SU-DHL-6 (cell line): ENCODE results near the gene PITPNC1.

Source experiments
- H2AFZ ChIP-seq: fragments of 200-600 bp; sonication (generic); 2 replicates; pipeline ENCODE4 v1.6.1; 2014; ENCODE audit warnings: low read depth, mild to moderate bottlenecking, moderate library complexity, mixed read lengths, antibody characterized with exemption, low read length; ENCODE audit not compliant: severe bottlenecking
- H3F3A ChIP-seq: fragments of 200-600 bp; shearing (Covaris generic); 2 replicates; pipeline ENCODE4 v1.6.0; 2016; ENCODE audit warnings: antibody characterized with exemption, mild to moderate bottlenecking; ENCODE audit not compliant: insufficient read depth
- H3K27ac ChIP-seq: fragments of 200-600 bp; sonication (generic); 2 replicates; pipeline ENCODE4 v1.5.1; 2016; ENCODE audit warnings: low read depth, mild to moderate bottlenecking, low read length, moderate library complexity, mixed read lengths
- H3K27me3 ChIP-seq: fragments of 200-600 bp; sonication (generic), shearing (Covaris generic); 2 replicates; pipeline ENCODE4 v1.6.0; 2014; ENCODE audit warnings: mild to moderate bottlenecking, low read length
- H3K36me3 ChIP-seq: fragments of 200-600 bp; sonication (generic); 2 replicates; pipeline ENCODE4 v1.6.1; 2014; ENCODE audit warnings: mild to moderate bottlenecking, low read length, mixed read lengths
- H3K4me2 ChIP-seq: fragments of 300-600, 200-600 bp; shearing (Covaris generic), sonication (generic); 2 replicates; pipeline ENCODE4 v1.6.0; 2014; ENCODE audit warnings: low read length, low read depth, mild to moderate bottlenecking; ENCODE audit not compliant: poor library complexity, severe bottlenecking
- H3K4me3 ChIP-seq: fragments of 200-600 bp; sonication (generic); 2 replicates; pipeline ENCODE4 v1.5.1; 2014; ENCODE audit warnings: antibody characterized with exemption, low read length, mild to moderate bottlenecking, mixed read lengths; ENCODE audit not compliant: insufficient read depth, poor library complexity, severe bottlenecking
- H3K79me2 ChIP-seq: fragments of 200-600 bp; sonication (generic); 2 replicates; pipeline ENCODE4 v1.6.1; 2014; ENCODE audit warnings: mild to moderate bottlenecking, low read length, moderate library complexity; ENCODE audit not compliant: insufficient read depth
- H3K9ac ChIP-seq: fragments of 200-600 bp; sonication (generic); 2 replicates; pipeline ENCODE4 v1.7.0; 2014; ENCODE audit warnings: mild to moderate bottlenecking, low read length
- H3K9me2 ChIP-seq: fragments of 200-600 bp; sonication (generic); replicated peaks from 2 replicates; pipeline ENCODE4 v1.6.1; 2014; ENCODE audit warnings: low read length; ENCODE audit not compliant: insufficient read depth
- H3K9me3 ChIP-seq: fragments of 200-600 bp; sonication (generic); 2 replicates; pipeline ENCODE4 v1.6.1; 2014; ENCODE audit warnings: low read length, mixed read lengths; ENCODE audit not compliant: insufficient read depth
- H4K20me1 ChIP-seq: fragments of 200-600 bp; sonication (generic); 2 replicates; pipeline ENCODE4 v1.6.1; 2014; ENCODE audit warnings: low read depth, mild to moderate bottlenecking, antibody characterized with exemption, low read length, moderate library complexity, mixed read lengths
- EZH2phosphoT487 ChIP-seq: fragments of 200-600 bp; sonication (generic), shearing (Covaris generic); conservative IDR thresholded peaks from 2 replicates; pipeline ENCODE4 v1.6.1; 2018; ENCODE audit warnings: mild to moderate bottlenecking, antibody characterized with exemption, low read length, moderate library complexity, mixed read lengths
- TF ChIP-seq, protein P1 (sequence below): fragments of 200-600 bp; sonication (generic); IDR thresholded peaks from one replicate; pipeline ENCODE4 v1.5.1; 2017; ENCODE audit warnings: antibody characterized with exemption, mild to moderate bottlenecking, low read length, moderate library complexity; ENCODE audit not compliant: insufficient read depth, poor library complexity, severe bottlenecking

Gene PITPNC1

DNA sequence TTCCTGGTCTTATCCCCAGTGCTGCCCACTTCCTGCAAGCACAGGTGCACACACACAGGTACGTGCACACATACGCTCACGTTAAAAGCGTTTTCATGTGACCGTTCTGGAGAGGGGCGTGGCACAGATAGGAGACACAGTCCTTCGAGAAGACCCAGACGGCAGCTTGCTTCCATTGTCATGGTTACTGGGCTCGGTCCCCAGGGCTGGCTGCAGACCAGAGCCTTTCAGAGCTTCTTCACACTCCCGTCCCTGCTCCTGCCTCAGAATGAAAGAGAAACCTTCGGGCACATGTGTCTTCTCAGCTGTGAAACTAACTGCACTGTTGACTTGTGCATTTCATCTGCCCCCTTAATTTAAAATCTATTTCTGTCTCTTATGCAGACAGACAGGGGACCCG is 154.2 kb downstream of the PITPNC1 start:
- no peak overlapping the region for H3K4me2 ChIP-seq
- TF ChIP-seq, protein P1, sequence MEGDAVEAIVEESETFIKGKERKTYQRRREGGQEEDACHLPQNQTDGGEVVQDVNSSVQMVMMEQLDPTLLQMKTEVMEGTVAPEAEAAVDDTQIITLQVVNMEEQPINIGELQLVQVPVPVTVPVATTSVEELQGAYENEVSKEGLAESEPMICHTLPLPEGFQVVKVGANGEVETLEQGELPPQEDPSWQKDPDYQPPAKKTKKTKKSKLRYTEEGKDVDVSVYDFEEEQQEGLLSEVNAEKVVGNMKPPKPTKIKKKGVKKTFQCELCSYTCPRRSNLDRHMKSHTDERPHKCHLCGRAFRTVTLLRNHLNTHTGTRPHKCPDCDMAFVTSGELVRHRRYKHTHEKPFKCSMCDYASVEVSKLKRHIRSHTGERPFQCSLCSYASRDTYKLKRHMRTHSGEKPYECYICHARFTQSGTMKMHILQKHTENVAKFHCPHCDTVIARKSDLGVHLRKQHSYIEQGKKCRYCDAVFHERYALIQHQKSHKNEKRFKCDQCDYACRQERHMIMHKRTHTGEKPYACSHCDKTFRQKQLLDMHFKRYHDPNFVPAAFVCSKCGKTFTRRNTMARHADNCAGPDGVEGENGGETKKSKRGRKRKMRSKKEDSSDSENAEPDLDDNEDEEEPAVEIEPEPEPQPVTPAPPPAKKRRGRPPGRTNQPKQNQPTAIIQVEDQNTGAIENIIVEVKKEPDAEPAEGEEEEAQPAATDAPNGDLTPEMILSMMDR: no peak
- no peaks in the 10 kb centered on the region for H3K9me2 ChIP-seq

DNA sequence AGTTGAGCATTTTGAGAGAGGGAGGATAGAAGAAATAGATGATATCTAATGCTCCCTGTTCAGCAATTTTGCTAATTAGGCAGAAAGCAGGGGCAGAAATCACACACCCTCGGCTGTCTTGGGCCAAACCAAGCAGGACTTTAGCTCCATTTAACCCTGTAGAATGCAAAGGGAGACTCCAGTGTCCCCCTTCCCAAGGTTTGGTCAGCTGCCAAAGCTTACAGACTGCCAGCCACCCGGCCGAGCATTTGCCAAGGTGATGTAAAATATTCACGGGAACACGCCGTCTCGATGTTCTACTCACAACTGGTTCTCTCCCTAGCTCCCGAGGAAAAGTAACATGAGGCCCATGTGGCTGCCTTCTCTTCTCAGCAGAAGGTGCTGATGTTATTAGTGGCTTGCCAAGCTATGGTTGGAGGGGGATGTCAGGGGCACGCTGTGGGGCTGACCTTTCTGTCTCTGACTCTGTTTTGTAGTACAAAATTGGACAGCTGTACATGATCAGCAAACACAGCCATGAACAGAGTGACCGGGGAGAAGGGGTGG is 155.3 kb downstream of the PITPNC1 start:
- H3K9me3 ChIP-seq: no peaks in the 10 kb centered on the region
- H3K9ac ChIP-seq: no peak overlapping the region
- no peak overlapping the region for H3K4me2 ChIP-seq
- TF ChIP-seq, protein P1: no peak
- TF ChIP-seq EZH2phosphoT487: no peak
- H3K4me3 ChIP-seq: no peak overlapping the region
- H3F3A ChIP-seq: no peaks in the 10 kb centered on the region
- H3K36me3 ChIP-seq: no peaks in the 10 kb centered on the region
- H3K27ac ChIP-seq: no peak overlapping the region
- no peaks in the 10 kb centered on the region for H3K79me2 ChIP-seq
- H2AFZ ChIP-seq: no peak overlapping the region
- no peaks in the 10 kb centered on the region for H3K27me3 ChIP-seq
- no peaks in the 10 kb centered on the region for H4K20me1 ChIP-seq
- H3K9me2 ChIP-seq: no peaks in the 10 kb centered on the region

More for the DNA sequence above, 154.2 kb downstream of the PITPNC1 start:
- H3K9me3 ChIP-seq: no peaks in the 10 kb centered on the region
- no peaks in the 10 kb centered on the region for H3F3A ChIP-seq
- no peaks in the 10 kb centered on the region for H3K79me2 ChIP-seq
- H2AFZ ChIP-seq: no peak overlapping the region
- H3K27me3 ChIP-seq: no peaks in the 10 kb centered on the region
- H3K9ac ChIP-seq: no peak overlapping the region
- H3K4me3 ChIP-seq: no peak overlapping the region
- H4K20me1 ChIP-seq: no peaks in the 10 kb centered on the region
- H3K36me3 ChIP-seq: no peaks in the 10 kb centered on the region
- no peak overlapping the region for H3K27ac ChIP-seq

GRCh38 chr17:67534941-67535340 is 157.9 kb downstream of the PITPNC1 start:
- H3K27me3 ChIP-seq: no peaks in the 10 kb centered on the region
- no peak overlapping the region for H3K27ac ChIP-seq
- no peak for TF ChIP-seq EZH2phosphoT487
- TF ChIP-seq, protein P1: no peak
- H2AFZ ChIP-seq: no peak overlapping the region
- H3K4me3 ChIP-seq: no peak overlapping the region
- no peaks in the 10 kb centered on the region for H3K9me3 ChIP-seq
- H4K20me1 ChIP-seq: no peaks in the 10 kb centered on the region
- no peaks in the 10 kb centered on the region for H3K79me2 ChIP-seq
- no peak overlapping the region for H3K4me2 ChIP-seq
- H3K9me2 ChIP-seq: no peaks in the 10 kb centered on the region
- H3K9ac ChIP-seq: no peak overlapping the region
- H3K36me3 ChIP-seq: no peaks in the 10 kb centered on the region
- H3F3A ChIP-seq: no peaks in the 10 kb centered on the region
